Hematopoietic multipotent progenitor cell treated with erythropoietin and hydrocortisone succinate and interleukin-3 and kit ligand, for 6 days (in vitro differentiated cells): ENCODE data around the gene OCA2.
A peak's percentile ranks its signal among the peaks of the same experiment; 100 is the strongest.

Source experiments
- DNase-seq: peaks from one replicate; pipeline ENCODE4 v3.0.0-alpha.2; 2015

Gene OCA2

DNA sequence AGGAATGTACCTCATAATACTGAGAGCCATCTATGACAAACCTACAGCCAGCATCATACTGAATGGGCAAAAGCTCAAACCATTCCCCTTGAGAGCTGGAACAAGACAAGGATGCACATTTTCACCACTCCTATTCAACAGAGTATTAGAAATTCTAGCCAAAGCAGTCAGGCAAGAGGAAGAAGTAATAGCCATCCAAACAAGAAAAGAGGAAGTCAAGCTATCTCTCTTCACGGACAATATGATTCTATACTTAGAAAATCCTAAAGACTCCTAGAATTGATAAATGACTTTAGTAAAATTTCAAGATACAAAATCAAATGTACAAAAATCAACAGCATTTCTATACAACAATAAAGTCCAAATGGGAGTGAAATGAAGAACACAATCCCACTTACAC is 30.2 kb downstream of the OCA2 start:
- no peak for DNase-seq

DNA sequence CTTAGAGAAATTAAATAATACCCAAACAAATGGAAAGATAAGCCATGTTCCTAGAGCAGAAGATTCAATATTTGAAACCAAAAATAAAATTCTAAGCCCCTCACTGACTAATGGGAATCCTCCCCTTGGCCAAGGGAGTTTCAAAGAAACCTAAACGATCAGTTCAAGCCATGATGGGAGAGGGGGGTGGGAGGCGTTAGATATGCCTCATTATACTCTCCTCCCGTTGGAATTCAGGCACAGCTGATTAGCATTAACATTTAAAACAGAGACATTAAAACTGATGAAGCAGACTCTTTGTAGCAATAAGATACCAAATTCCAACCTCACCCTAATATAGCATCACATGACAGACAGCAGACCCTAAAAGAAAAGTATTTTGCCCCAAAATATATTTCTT is 32.9 kb downstream of the OCA2 start:
- DNase-seq, result no peak

DNA sequence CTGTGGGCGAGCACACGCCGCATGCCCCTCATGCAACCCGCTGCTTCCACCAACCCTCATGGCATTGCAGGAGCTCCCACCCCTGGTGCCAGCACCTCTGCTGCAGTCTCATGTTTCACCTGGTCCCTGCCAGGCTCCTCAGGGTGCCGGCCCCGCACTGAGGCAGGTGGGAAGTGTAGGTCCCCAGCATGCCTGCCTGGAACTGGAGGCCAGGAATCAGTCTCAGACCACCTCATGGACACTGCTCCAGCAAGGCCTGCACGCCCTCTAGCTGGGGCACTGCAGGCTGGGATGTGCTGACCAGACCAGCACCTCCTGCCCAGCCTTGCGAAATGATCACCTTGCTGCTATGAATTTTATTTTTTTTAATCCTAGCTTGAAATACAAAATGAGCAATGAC is 39.1 kb downstream of the OCA2 start:
- no peak for DNase-seq

DNA sequence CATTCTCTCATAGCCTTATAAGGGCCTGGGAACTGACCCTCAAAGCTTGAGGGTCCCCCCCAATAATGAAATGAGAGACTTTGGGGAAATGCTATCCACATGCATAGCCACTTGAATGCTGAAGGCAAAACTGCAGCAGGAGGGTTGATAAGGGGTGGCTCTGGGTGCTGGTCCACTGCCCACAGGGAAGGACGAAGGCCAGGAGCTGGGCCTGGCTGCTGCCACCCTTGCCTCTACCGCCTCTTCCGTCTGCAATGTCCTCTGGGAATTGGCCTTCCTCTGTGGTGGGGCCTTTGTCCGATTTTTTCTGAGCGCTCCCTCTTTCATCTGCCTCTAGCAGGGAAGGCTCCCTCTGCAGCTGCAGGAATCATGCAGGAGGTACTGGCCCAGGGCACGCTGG is 41.0 kb downstream of the OCA2 start:
- DNase-seq, result no peak

DNA sequence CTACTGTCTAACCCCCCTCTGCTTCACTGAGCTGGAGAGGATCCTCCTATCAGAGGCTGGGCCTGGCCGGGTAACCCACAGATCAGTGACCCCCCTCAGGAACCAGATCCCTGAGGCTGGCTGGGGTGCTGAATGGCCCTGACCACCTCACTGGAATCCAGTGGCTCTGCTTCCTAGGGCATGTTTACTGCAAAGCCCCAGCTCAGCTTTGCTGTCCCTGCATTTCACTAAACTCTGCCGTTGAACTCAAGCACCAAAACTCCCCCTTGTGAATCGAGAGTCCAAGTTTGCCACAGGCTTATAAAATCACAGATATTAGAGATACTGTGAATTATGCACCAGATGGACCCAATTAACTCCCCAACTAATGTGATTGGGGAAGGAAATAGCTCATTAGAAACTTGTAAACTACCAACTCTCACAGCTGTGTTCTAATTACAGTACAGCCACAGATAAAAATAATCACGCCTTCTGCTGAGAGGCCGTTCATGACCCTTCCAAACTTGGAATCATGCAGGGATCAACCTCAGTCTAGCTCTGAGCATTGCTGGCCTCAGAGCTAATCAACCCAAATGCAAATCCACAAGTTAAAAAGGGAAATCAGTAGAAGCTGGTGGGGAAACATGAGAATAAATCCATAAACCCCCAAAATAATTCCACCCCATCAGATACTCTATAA is 47.0 kb downstream of the OCA2 start:
- no peak for DNase-seq

DNA sequence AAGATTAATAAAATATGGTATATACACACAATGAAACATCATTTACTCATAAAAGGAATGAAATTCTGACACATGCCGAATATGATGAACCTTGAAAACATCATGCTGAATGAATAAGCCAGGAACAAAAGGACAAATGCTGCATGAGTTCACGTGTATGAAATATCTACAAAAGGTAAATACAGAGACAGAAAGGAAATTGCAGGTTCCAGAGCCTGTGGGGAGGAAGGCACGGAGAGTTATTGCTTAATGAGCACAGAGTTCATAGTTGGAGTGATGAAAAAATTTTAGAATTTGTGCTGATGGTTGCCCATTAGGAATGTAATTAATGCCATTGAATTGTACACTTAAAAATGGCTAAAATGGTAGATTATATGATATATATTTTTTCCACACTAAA is 49.5 kb downstream of the OCA2 start:
- no peak for DNase-seq

DNA sequence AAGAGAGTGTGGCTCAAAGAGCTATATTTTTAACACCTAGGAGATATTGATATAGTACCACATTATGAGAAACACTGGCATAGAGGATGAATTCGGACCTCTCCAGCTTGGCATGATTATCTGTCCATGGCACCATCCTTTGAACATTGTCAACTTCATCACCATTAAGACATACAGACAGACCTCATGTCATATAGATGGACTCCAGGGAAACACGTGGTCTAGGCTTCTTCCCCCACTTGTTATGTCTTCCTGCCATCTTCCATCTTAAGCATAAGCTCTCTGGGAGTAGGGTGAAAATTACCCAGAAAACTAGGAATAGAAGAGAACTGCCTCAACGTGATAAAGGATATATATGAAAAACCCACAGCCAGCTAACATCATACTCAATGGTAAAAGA is 51.8 kb downstream of the OCA2 start:
- DNase-seq, result no peak

DNA sequence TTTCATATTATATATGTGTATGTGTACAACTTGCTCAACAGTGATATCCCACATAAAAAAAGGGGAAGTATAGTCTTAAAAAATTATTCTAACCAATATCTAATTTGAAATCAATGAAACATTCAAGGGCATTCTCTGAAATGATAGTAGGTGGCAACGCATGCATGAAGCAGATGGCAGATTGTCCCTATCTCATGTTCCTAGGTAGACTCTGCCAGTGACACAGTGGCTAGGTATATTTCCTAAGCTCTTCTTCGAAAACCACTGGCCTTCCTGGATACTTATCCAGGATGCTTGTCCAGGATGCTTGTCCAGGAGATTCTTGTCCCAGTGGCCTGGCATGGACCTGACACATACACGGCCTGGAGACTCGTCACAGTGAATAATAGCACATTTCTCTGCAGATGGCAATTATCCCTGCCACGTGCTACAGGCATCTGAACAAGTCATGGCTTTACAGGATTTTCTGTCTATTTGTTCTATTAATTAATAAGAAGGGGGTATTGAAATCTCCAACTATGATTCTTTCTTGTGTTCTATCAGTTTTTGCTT is 54.9 kb downstream of the OCA2 start:
- no peak for DNase-seq

DNA sequence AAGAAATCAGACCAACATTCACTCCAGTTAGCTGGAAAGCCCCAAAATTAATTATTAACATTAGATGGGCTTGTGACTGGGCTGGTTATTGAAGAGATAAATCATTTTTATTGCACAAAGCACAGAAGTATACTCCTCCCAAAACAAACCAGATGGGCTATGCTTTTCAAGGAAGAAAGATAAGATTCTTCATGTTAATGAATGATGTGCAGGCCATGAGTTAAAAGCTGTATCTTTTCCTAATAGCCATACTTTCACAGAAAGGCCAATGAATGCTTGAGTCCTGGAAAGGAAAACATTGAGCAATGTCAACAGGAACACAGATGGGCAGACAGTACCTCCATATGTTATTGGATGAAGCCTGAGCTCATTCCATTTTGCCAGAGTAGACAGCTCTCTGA is 55.4 kb downstream of the OCA2 start:
- no peak for DNase-seq

DNA sequence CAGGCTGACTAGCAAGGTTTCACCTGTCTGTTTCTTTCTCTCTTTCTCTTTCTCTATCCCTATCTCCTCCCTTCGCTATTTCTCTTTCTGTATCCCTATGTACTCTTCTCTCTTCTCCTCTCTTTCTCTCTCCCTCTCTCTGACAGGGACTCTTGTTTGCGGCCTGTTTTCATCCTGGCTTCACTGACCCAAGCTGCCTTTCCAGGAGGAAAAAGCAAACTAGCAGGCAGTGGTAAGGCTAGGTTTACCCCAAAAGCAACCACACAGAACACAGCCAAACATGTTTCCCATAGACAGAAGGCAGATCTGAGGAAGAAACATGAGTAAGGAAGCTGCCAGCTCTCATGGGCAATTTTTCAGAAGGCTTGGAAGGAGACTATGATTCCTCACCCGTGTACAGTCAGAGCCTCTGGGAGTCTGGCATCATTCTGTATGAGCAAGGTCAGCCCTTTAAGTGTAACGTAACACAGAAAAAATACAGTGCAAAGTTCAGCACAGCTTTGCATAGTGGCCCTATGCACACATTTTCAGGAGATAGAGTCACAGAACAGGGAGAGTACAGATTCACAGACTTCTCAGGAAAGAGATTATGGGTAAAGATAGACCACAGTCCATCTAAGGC is 61.0 kb downstream of the OCA2 start:
- DNase-seq, result no peak

DNA sequence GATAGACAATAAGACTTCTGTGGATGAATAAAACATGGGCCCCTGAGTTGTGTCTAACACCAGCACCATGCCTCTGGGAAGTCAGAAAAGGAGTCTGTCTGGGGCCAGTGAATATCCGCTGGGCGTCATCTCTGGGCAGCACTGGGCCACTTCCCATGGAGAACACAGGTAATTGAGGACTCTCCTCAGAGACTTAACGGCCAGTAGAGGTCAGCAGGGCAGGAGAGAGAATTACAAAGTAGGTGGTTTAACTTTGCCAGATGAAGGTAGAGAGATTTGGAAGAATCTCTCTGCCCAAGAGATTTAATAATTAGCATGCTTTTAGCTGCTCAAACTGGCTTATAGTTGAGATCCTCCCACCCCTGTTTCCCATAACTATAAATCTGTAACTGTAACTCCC is 65.7 kb downstream of the OCA2 start:
- DNase-seq, result no peak

DNA sequence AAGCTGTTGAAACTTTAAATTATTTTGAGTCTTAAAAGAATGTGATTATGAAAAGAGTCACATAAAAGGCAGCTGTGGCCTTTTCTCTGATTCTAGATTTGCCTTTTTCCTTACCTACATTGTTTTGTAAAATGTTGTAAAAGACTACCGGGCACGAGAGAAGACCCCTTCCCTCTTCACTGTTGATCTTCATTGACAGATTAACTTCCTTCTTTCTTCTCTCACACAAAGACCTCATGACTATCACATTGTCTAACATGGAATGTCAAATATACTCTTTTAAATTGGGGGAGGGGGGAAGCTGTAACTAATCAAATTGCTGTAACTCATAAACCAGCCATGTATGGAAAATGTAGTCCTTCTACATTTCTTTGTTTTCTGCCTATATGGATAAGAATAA is 68.3 kb downstream of the OCA2 start:
- no peak for DNase-seq

DNA sequence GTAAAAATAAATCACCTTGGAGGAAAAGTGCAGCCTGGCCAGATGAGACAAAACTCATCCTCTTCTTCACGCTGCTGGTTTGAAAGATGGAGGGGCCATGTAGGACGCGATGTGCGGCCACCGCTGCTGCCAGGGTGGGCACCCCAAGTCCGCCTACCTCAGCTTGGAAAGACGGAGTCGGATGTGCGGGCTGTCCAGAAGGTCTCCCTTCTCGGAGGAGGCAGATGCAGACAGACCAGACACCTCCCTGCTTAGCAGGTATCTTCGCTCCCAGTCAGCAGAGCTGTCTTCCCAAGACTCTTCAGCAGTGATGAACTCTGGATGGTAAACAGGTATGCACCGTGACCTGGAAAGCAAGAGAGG is 71.4 kb downstream of the OCA2 start:
- DNase-seq, result no peak

DNA sequence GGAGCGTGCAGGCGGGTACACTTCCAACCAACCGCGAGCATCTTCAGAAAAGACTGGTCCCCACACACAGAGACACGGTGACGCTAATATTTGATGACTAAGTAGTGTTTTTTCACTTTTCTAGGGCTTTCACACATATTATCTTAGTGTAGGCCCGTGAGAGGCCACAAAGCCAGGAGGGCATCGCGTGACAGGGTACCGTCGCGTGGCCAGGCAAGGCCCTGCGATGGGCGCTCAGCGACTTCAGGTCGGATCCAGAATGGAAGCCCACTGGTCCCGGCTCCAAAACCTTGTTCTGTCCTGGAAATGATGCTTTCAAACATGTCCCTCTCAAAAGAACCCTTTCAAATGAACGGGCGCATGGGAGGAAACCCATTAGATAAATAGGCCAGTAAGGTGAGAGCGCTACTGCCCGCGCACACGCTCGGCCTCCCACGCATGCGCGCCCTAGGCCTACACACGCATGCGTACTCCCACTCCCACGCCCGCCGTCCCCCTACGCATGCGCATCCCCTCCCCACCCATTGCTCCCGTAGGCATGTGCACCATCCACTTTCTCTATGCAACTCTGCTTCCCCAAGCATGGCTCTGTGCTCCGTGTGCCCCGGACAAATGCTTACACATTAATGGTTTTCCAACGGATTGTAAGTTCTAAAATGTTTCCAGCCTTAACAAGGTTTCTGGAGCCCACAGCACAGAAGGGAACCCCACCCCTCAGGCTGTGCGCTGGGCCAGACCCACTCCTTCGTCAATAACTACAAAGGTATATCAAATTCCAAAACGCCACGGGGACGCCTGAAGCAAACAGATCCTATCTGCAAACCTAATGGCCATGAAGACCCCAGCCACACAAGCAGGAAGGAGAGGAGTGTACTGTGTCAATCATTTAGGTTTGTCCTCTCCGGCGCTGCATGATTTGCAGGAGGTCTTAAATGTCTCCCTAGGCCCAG is 72.1 kb downstream of the OCA2 start:
- DNase-seq, result no peak

DNA sequence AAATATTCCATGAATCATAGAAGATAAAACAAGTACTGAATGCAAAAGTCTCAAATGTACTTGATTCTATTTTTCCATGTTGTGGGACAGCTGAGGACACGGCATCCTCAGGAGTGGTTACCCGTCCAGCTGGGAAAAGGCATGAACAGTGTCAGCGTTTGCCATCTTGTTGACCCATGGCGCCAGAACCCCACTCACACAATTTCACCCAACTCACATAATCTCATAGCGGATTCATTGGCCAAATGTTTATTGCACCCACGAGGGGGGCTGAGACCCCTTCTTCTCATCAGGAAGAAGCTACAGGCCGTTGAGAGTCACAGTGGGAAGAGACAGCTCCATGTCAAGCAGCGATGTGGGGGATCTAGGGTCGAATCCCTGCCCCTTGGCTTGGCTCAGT is 72.9 kb downstream of the OCA2 start:
- DNase-seq, result no peak

DNA sequence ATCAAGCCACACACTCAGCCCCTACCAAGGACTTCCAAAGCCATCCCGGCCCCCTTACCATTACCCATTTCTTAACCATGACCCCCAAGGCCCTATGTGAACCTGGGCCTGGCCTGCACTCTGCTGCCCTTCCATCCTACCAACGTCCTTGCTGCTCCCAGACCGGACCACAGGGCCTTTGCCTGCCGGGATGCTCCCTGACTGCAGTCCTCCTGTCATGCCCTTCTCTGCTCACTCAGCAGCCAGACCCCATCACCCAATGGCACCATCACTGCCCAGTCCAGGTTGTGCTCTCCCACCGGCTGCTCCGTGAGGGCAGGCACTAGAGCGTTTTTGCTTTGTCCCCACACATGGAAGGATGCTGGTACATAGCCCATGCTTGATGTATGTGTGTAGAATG is 73.7 kb downstream of the OCA2 start:
- no peak for DNase-seq

DNA sequence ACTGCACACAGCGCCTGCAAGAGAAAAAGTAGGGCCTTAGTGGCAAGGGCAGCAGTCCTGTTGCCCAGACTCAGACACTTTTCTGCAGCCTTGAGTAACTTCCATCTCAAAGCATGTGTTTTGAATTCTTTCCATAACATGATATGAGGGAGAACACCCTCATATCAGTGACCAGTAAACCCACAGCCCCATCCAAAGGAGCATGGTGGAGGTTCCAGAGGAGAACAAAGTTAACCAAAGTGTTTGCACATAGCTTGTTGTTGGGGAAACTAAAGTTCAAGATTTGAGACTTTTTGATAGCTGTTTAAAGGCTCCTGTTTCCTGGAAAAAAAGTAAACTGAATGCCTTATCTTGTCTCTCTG is 74.2 kb downstream of the OCA2 start:
- DNase-seq, result no peak

DNA sequence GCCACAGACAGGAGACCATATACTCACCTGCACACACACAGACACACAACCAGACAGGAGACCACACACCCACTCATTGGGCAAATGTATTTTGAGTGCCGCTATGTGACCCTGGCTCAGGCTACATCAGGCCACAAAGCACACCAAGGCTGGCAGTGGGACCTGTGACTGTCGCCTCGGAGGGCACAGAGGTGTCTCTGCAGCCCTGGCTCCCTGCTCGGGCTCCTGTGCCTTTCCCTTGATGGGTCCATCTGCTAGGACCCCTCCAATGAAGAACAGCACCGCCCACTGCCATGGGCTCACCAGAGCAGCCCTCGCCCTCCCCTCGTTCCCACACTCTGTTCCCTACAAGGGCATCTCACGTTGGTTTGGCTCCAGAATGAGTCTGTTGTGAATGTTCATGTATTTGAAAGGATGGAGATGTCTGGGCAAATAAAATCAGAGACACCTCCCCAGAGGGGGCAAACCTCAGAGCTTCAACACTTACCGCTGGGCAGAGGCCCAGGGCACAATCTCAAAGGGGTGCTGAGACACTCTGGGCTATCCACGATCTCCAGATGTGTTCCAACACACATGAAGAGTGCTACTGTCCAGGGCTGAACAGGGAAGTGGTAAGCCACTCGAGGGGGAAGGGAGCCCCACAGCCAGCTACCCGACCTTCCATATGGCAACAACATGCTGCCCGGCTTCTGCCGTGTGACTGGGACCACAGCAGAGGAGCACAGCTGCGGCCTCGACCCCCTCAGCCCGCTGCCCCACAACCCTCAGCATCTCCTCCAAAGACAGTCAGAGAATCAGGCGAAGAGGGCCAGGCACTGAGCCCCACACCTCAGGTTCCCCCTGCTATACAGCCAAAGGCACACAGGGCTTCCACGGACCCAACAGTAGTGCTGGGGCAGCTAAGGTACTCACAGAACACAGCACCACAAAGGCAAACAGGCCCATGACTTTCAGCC is 74.9 kb downstream of the OCA2 start:
- no peak for DNase-seq

DNA sequence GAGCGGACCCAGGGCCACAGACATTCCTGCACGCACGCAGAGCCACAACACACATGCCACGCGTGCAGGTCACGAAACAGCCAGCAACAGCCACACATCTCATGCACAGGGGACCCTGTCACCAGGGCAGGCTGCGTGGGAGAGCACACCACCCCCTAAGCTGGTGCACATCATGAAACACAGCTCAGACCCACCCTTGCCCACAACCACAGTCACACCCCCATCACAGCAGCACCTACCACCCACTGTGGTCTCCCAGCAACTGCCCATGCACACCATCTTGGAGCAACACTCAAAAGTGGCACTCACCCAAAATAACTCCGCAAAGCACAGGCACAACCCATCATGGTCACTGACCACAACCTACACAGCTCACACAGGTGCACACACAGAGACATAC is 75.7 kb downstream of the OCA2 start:
- DNase-seq, result no peak

DNA sequence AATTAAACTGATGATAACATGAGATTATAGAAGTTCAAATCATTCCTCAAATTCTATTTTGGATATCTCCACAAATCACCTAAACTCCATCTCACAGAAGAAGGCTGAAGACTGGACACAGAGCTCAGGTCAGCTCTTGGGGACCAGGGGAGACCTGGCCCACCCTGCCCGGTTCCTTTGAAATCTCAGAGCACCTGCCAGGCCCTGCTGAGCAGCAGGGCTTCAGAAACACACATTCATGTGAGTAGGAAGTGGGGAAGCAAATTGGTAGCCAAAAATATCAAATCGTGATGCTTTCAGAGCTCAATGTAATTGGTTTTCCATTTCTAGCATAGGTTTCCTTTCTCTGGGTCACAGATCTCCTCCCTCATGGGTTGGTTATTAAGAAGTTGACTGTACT is 76.2 kb downstream of the OCA2 start:
- DNase-seq, result no peak

DNA sequence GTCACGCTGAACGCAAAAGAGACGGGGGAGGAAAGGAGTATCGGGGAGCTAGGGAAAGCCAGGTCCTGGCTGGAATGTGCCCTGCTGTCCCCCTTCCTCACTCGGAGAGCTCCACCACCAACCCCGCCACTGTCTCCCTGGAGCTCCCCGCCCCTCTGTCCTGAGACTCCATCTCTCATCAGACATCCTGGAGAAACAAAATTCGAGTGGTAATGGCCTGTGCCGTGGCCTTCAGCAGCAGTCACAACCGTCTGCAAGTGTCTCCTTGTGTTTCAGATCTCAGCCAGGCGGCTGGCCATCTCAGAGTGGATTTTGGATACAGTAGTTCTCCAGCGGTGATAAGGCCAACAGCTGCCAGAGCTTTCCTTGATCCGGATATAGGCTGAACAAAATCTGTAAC is 76.9 kb downstream of the OCA2 start:
- no peak for DNase-seq

DNA sequence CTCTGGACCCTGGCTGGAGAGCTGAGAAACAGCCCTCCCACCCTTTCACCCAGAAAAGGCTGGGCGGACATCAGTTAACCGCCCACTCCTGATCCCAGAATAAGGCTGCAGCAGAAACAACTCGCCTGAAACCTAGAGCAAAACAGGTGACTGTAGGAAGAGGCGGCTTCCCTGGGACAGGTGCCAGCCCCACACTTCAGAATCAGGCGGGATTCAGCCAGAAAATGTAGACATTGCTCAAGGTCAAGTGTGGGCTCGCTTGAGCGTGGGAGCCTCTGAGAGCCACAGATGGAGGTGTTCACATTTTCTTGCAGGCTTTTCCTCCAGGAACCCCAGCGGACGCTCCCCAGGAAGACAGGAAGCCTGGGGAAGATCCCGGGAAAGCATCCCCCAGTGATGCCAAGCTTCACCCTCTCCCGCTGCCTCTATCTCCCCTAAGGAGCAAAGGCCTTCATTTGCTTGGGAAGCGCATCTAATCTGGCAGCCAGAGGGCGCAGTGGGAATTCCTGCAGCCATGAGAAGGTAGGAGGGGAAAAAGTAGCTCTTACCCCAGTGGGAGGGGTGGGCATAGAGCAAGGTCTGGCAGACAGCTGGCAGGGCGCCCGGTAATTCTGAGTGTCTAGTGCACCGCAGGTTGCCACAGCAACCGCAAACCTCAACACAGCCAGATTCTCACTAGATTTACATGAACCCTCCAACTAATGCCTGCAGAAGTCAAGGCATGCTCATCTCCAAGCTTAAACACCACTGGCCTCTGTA is 77.7 kb downstream of the OCA2 start:
- DNase-seq, result peak; percentile 81
